Measurements from ENCODE around the gene INO80. TPM values are rescaled to one million over a fixed set of nuclear protein-coding genes. Genes with fewer than 3 reads are reported as not detected.

Gene INO80
- total RNA-seq, 1 donor, result 24.9 TPM

DNA sequence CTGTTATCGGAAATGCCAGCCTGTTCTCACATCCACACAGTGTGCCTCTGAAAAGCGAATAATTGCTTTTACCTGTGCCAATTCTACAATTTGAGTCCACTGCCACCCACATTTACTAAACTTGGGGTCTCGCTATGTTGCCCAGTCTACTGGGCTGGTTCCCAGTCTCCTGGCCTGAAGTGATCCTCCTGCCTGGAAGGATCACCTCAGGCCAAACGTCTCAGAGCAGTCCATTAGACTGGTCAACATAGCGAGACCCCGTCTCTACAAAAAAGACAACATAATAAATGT, 827 bp upstream of the INO80 start:
- DNase-seq (ENCODE audit: low read depth), result no peak
- peak overlapping the region; percentile 94 for H3K4me3 ChIP-seq (ENCODE audit: low read depth, low read length)
- TF ChIP-seq, protein P1, sequence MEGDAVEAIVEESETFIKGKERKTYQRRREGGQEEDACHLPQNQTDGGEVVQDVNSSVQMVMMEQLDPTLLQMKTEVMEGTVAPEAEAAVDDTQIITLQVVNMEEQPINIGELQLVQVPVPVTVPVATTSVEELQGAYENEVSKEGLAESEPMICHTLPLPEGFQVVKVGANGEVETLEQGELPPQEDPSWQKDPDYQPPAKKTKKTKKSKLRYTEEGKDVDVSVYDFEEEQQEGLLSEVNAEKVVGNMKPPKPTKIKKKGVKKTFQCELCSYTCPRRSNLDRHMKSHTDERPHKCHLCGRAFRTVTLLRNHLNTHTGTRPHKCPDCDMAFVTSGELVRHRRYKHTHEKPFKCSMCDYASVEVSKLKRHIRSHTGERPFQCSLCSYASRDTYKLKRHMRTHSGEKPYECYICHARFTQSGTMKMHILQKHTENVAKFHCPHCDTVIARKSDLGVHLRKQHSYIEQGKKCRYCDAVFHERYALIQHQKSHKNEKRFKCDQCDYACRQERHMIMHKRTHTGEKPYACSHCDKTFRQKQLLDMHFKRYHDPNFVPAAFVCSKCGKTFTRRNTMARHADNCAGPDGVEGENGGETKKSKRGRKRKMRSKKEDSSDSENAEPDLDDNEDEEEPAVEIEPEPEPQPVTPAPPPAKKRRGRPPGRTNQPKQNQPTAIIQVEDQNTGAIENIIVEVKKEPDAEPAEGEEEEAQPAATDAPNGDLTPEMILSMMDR (IDR thresholded peaks at IDR 0.05; ENCODE audit: insufficient read depth, low read length), result no peak

DNA sequence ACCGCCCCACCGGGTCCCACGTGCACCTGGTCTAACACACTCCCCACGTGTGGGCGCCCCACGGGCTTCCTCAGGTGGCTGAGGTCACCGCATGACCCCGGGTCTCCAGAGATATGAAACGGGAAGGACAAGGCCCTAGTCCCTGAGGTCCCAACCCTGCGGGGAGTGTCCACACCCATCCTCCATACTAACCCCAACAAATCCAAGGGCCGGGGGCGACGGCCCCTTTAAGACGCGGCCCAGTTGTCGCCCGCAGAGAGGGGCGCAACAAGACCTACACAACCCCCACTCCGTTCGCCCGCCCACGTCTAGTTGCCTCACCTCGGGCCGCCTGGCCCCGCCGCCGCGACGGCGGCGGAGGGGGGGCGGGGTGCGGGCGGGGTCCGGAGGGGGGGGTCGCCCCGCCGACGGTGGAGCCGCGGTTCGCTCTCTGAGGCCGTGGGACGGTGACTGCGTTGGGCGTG, 396 bp downstream of the INO80 start:
- peak; percentile 48 for DNase-seq (ENCODE audit: low read depth)
- TF ChIP-seq, protein P1 (IDR thresholded peaks at IDR 0.05; ENCODE audit: insufficient read depth, low read length), result no peak
- H3K4me3 ChIP-seq (ENCODE audit: low read depth, low read length), result peak overlapping the region; percentile 94

DNA sequence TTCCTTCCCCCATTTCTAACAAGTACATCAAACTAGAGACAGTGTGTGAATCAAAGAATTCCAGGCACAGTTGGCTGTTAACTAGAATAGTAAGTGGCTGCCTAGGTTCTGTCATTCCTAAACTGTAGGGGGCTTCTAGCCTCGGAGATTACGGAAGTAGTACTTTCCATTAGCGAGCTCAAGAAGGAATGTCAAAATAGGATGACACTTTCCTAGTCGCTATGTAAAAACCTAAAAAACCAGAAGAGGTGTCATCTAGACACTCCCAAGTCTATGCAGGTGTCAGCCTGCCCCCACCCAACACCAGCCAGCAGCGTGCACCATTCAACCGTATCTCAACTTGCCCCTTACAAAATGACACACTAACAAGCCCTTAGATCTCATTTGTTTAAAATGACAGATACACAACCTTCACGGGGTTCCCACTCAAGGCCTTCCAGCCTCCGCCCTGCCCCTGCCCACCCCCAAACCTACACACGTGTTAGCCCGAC, 874 bp downstream of the INO80 start:
- peak; percentile 33 for DNase-seq (ENCODE audit: low read depth)
- H3K4me3 ChIP-seq (ENCODE audit: low read depth, low read length), result peak overlapping the region; percentile 94
- TF ChIP-seq, protein P1 (IDR thresholded peaks at IDR 0.05; ENCODE audit: insufficient read depth, low read length), result peak; percentile 30

DNA sequence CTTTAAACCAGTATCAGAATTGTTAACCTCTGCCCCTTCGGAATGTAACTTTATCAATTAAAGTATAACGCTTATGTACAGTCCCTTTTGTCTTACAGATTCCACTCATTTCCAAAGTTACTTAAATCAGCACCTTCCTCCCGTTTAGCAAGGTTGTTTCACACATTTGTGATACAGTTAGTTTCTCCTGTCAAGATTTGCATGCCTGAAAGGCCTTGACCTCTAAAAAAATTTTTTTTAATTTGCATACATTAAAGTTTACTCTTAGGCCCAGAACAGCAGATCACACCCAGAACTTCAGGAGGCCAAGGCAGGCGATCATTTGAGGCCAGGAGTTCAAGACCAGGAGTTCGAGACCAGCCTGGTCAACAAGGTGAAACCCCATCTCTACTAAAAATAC, 9.1 kb downstream of the INO80 start:
- TF ChIP-seq, protein P1 (IDR thresholded peaks at IDR 0.05; ENCODE audit: insufficient read depth, low read length), result no peak
- DNase-seq (ENCODE audit: low read depth), result no peak
- no peak overlapping the region for H3K4me3 ChIP-seq (ENCODE audit: low read depth, low read length)

DNA sequence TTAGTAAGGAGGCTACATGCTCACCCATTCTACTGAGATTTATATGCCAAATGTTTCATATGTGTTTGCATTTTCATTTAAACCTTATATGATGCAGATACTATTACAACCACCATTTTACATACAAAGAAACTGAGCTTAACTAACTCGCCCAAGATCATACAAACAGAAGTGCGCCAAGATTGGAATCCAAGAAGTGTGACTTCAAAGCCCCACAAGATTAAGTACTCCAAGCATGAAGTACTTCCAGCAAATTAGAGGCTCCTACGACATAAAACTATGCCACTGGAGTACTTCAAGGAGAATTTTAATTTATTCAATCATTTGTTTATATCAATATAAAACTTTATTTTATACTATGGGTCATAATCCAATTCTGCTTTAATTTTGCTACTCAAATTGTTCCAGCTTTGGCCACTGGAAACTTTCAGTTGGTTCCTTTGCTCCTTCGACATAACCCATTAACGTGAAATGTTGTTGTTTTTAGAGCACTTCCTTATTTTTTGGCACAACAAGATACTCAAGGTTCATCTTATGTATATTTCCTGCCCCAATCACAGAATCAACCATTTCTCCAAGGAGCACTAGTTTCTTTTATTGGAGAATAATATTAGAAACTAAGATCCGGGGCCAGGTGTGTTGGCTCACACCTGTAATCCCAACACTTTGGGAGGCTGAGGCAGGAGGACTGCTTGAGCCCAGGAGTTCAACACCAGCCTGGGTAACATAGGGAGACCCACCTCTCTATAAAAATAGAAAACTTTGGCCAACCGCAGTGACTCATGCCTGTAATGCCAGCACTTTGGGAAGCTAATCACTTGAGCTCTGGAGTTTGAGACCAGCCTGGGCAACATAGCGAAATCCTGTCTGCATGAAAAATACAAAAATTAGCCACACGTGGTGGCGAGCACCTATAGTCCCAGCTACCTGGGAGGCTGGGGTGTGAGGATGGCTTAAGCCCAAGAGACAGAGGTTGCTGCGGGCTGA, 10.4 kb downstream of the INO80 start:
- TF ChIP-seq, protein P1 (IDR thresholded peaks at IDR 0.05; ENCODE audit: insufficient read depth, low read length), result no peak
- no peak for DNase-seq (ENCODE audit: low read depth)
- no peak overlapping the region for H3K4me3 ChIP-seq (ENCODE audit: low read depth, low read length)

DNA sequence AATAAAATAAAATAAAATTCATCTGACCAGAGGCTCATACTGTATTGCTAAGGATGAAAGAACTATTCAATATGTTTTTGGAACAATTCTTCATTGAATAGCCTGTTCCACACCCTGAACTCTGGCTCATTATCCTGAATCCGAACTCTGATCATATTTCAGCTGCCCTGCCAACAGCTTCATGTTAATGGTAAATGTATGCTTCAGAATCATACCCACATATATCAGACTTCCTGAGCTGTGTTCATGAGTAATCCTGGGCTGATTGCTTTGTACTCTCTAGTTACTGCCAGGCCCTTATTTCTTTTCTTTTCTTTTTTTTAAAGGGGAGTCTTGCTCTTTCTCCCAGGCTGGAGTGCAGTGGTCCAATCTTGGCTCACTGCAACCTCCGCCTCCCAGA, 11.8 kb downstream of the INO80 start:
- DNase-seq (ENCODE audit: low read depth), result peak; percentile 89
- TF ChIP-seq, protein P1 (IDR thresholded peaks at IDR 0.05; ENCODE audit: insufficient read depth, low read length), result no peak
- no peak overlapping the region for H3K4me3 ChIP-seq (ENCODE audit: low read depth, low read length)
